Epithelial cell of esophagus (primary cell): ENCODE results near the gene TAS1R3.
A peak's percentile ranks its signal among the peaks of the same experiment; 100 is the strongest.

Source experiments
- DNase-seq: peaks from one replicate; pipeline ENCODE4 v3.0.0; 2010; ENCODE audit warnings: low read depth
- H3K4me3 ChIP-seq: 2 replicates; pipeline ENCODE4 v1.5.1; 2011; ENCODE audit warnings: mild to moderate bottlenecking, low read length, control low read depth
- CTCF ChIP-seq: IDR thresholded peaks from 2 replicates; pipeline ENCODE4 v1.5.1; 2011; ENCODE audit warnings: low read depth, mild to moderate bottlenecking, low read length, control low read depth, inconsistent platforms; ENCODE audit not compliant: insufficient read depth; ENCODE audit errors: missing control alignments

The TAS1R3 gene

GRCh38 chr1:1348420-1349255, 17.6 kb downstream of the TAS1R3 start:
- peak; percentile 54 for DNase-seq
- H3K4me3 ChIP-seq, result peak overlapping the region; percentile 73
- no peak for TF ChIP-seq CTCF

GRCh38 chr1:1349256-1350012, 18.4 kb downstream of the TAS1R3 start, which contains the start of gene DVL1:
Gene DVL1 (minus strand): TSS chr1:1349418. CDS start chr1:1349065, 353 bp downstream.
- DNase-seq, result peak; percentile 58
- H3K4me3 ChIP-seq, result peak within 1 kb of the TSS; percentile 73
- peak; percentile 48 for TF ChIP-seq CTCF

GRCh38 chr1:1351511-1352427, 20.7 kb downstream of the TAS1R3 start:
- TF ChIP-seq CTCF, result no peak
- DNase-seq, result no peak
- H3K4me3 ChIP-seq, result peak overlapping the region; percentile 21

- no peak for DNase-seq
- no peak for TF ChIP-seq CTCF
- no peak overlapping the region for H3K4me3 ChIP-seq
Observed at GRCh38 chr1:1352786-1353388, 21.8 kb downstream of the TAS1R3 start.

- DNase-seq, result no peak
- no peak for TF ChIP-seq CTCF
Observed at GRCh38 chr1:1353389-1354151, 22.5 kb downstream of the TAS1R3 start.

More at GRCh38 chr1:1353389-1354151, 22.5 kb downstream of the TAS1R3 start:
- no peak overlapping the region for H3K4me3 ChIP-seq
